ENCODE data around the gene WNK2.

DNA sequence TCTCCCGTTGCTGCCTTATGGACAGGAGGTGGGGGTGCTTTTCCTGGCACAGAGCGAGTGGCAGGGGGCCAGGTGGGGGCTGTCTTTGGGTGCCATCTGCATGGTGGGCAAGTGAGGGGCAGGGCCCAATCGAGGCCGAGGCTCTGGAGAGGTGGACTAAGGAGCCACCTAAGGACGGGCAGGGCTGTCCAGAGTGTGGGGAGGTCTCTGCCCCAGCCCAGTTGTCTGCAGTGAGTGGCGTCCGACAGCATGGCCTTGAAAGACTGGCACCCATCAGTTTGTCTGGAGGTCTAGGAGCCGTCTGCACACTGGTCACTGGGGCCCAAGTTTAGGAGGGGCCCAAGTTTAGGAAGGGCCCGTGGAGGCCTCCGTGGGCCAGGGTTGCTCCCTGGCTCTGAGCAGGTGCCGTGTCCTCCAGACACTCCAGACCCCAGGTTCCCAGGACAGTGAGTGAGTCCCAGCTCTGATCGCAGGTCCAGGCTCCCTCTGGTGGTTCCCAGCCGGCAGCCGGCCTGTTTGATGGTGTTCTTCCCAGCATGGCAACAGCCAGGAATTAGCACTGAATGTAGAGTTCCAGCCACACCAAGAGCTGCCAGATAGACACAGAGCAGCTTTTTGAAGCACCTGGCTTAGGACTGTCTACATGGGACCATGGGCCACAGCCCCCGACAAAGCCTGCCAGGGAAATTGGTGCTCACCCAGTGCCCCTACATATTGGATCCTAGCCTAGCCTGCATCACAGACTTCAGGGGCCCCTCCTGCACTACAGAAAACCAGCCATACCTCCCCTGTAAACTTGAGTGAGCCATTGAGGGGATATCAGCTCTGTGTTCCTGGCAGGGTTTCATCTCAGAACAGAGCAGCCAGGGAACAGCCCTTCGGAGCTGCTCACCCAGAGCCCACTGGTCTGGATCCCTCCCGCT is 120.9 kb downstream of the WNK2 start:
- TF ChIP-seq CTCF (IDR thresholded peaks at IDR 0.05; ENCODE audit: low read depth, low read length, poor library complexity, severe bottlenecking) (peak; percentile 59), EZH2phosphoT487 (IDR thresholded peaks at IDR 0.05; ENCODE audit: borderline replicate concordance, low read length) (no peak)

Data from DOHH2 (cell line).